Aorta (tissue), 5 donors: ENCODE measurements around the gene EML5. TPM values are rescaled to one million over a fixed set of nuclear protein-coding genes. Genes with fewer than 3 reads are reported as not detected.
A peak's percentile ranks its signal among the peaks of the same experiment; 100 is the strongest.
"Not testable (repeated sequence)": the region's sequence is repeated elsewhere in the genome, so short reads cannot be mapped to it uniquely, and the experiment has no call there.

ENCODE experiments used
- ATAC-seq: fragments of 200-7000 bp; cut with Tn5 transposase; one replicate; pipeline ENCODE4 v1.9.1; 2022; ENCODE audit warnings: moderate library complexity; ENCODE audit not compliant: low FRiP score
- DNase-seq, 2 donors: peaks; one replicate each; pipeline ENCODE4 v3.0.0-alpha.2; 2020
- H3K27ac ChIP-seq, 2 donors: one replicate each; pipeline ENCODE4 v1.5.1; 2013; ENCODE audit warnings: low read length in 2 of 2, mild to moderate bottlenecking in 2 of 2, moderate library complexity in 2 of 2, control low read depth in 1 of 2, inconsistent platforms in 1 of 2, low read depth in 1 of 2
- H3K27me3 ChIP-seq, 2 donors: one replicate each; pipeline ENCODE4 v1.6.1; 2013; ENCODE audit warnings: control low read depth in 1 of 2, low read length in 1 of 2, mild to moderate bottlenecking in 1 of 2, moderate library complexity in 1 of 2; ENCODE audit not compliant: insufficient read depth in 2 of 2, control insufficient read depth in 1 of 2
- H3K36me3 ChIP-seq, 2 donors: one replicate each; pipeline ENCODE4 v1.6.1; 2013; ENCODE audit warnings: control low read depth in 1 of 2, low read length in 1 of 2, mild to moderate bottlenecking in 1 of 2; ENCODE audit not compliant: insufficient read depth in 2 of 2, control insufficient read depth in 1 of 2
- H3K4me1 ChIP-seq, 2 donors: one replicate each; pipeline ENCODE4 v1.6.1; 2013; ENCODE audit warnings: low read length in 2 of 2, control low read depth in 1 of 2, mild to moderate bottlenecking in 1 of 2, moderate library complexity in 1 of 2; ENCODE audit not compliant: insufficient read depth in 2 of 2, control insufficient read depth in 1 of 2
- H3K4me3 ChIP-seq, 2 donors: one replicate each; pipeline ENCODE4 v1.5.1; 2013; ENCODE audit warnings: low read length in 2 of 2, control low read depth in 1 of 2, mild to moderate bottlenecking in 1 of 2
- H3K9me3 ChIP-seq: one replicate; pipeline ENCODE4 v1.6.1; 2013; ENCODE audit warnings: mild to moderate bottlenecking, low read length; ENCODE audit not compliant: control insufficient read depth
- WGBS, 2 donors: extraction: QIAGEN DNeasy Blood & Tissue Kit; methylation state at CpG; one replicate each; pipeline ENCODE4 v1.1.7; 2013; 5-methylcytosine and 5-hydroxymethylcytosine counted together
- intact Hi-C, 2 donors: fragments of 100-400 bp; cut with DNase I; formaldehyde crosslinking; loops; one replicate each; pipeline versions ENCODE4 v1.14.2 to v1.15.0; 2022
- polyA plus RNA-seq, 2 donors: library from polyadenylated mRNA; stranded (reverse); fragments of 200-250 nt; gene quantifications; one replicate each; pipeline ENCODE4 v1.2.3, GENCODE V29; 2013
- total RNA-seq, 2 donors: library from RNA; stranded (reverse); fragmentation: NEBNext Ultra II Directional; extraction: Animal tissue kit (Norgen Biotek cat#: 25700); gene quantifications; one replicate each; pipeline ENCODE4 v1.2.1, GENCODE V29; 2021
- donor health status: healthy with polysubstance abuse.
- donor health status: Bipolar disorder and iron deficiency.
- donor health status: DM: no; HTN: no; CAD: no.
- donor health status: DM: no; HTN: no; CAD: no.
- donor health status: DM: yes; HTN: yes; CAD: no.

EML5 gene
- total and polyA plus RNA-seq, 4 donors, result 0.18 to 1.6 (median 0.51) TPM

DNA sequence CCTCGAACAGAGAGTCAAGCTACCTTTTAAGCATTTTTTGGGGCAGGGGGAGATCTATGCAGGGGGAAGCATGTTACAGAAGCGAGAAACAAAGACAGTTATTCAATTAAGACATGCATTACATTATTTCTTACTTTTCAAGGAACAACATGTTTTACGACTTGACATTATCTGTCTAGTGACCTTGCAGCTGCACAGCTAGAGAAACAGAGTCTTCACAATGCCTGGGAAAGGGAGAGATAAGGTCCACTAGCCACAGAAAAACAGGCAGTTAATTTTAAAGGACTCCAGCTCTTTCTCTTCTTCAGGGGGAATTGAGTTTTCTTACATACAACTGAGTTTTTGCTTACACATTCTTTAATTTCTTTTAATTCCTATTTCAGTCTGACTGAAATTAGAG, 26.9 kb upstream of the EML5 start:
- H3K4me1 ChIP-seq, H3K27me3 ChIP-seq, ATAC-seq, DNase-seq, H3K4me3 ChIP-seq, H3K9me3 ChIP-seq, H3K27ac ChIP-seq, H3K36me3 ChIP-seq, intact Hi-C loops: not testable (repeated sequence)
- 63 to 67% methylated on average over 3 of the region's 3 CpGs for WGBS, 2 donors

DNA sequence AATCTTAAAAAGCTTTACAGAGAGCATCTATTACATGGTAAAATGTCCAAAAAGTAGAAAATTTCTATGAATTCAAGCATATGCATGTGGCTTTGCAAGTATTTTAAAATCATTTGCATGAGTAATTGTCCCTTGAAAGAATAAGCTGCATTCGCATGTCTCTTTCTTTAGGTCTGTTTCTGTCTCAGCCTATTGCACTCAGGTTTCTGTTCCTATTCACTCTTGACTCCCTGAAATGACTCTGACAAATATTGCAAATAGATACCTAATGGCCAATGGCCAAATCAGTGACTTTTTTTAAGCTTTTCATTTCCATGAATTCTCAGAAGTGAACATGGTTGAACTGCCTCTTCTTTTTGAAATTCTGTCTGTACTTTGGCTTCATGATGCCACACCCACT, 25.3 kb upstream of the EML5 start:
- Histone ChIP-seq H3K4me3 (no peak overlapping the region), H3K9me3 (no peaks in the 10 kb centered on the region), H3K4me1 (no peaks in the 10 kb centered on the region), H3K27me3 (no peaks in the 10 kb centered on the region), H3K36me3 (no peaks in the 10 kb centered on the region), H3K27ac (no peak overlapping the region)
- 93 to 100% methylated on average over 1 of the region's 1 CpG for WGBS, 2 donors
- DNase-seq, result no peak
- intact Hi-C loops, result no loop called here
- no peak for ATAC-seq

DNA sequence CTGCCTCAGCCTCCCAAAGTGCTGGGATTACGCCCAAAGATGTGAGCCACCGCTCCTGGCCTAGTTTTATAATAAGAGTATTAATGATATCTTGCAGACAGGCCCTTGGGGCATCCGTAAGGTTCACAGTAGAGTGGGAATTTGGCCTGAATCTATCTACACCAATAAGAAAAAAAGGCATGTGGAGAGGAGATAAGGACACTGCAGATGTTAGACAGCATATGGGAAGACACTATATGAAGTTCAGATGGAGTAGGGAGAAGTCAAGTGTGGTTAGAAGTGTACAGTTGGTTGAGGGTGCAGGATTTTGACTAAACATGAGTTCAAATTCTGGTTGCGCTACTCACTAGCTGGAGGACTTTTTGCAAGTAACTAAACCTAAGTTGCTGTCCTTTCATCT, 23.2 kb upstream of the EML5 start:
- no peak overlapping the region for H3K4me3 ChIP-seq
- H3K4me1 ChIP-seq, result no peaks in the 10 kb centered on the region
- intact Hi-C loops, result no loop called here
- ATAC-seq, result no peak
- no peaks in the 10 kb centered on the region for H3K36me3 ChIP-seq
- H3K27me3 ChIP-seq, result no peaks in the 10 kb centered on the region
- H3K9me3 ChIP-seq, result no peaks in the 10 kb centered on the region
- 93 to 96% methylated on average over 4 of the region's 4 CpGs for WGBS, 2 donors
- no peak overlapping the region for H3K27ac ChIP-seq
- DNase-seq, result no peak

DNA sequence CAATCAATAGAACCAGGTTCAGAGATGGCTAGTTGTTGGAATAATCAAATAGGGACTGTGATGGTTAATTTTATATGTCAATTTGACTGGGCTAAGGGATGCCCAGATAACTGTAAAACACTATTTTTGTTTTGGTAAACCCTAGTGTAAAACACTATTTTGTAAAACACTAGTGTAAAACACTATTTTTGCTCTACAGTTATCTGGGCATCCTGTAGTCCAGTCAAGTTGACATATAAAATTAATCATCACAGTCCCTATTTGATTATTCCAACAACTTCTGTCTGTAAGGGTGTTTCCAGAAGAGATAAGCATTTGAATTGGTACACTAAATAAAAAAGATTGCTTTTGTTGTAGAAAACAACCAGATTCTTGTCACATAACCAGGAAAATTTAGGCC, 15.6 kb upstream of the EML5 start:
- no peak for DNase-seq
- Histone ChIP-seq H3K27me3 (no peaks in the 10 kb centered on the region), H3K36me3 (no peaks in the 10 kb centered on the region), H3K4me1 (no peaks in the 10 kb centered on the region), H3K27ac (no peak overlapping the region), H3K4me3 (no peak overlapping the region), H3K9me3 (no peaks in the 10 kb centered on the region)
- intact Hi-C loops, result no loop called here
- ATAC-seq, result no peak

DNA sequence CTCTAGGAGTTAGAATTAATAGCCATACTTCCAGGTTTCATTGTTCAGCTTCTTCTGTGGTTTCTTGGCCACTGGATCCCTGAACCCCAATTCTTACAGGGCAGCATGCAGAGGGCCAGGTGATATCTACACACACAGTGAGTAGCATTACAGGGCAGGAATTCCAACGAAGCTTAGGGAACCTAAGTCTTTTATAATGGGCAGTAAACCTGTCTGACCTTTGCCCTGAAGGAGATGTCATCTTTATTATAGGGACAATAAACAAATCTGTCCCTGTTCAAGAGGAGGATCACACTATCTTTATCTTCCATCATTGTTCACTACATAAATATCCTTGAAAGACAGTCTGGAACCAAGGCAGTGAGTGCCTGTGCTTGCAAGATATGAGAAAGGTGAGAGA, 11.7 kb upstream of the EML5 start:
- DNase-seq, result no peak
- intact Hi-C loops, result no loop called here
- Histone ChIP-seq H3K4me3 (no peak overlapping the region), H3K27me3 (no peaks in the 10 kb centered on the region), H3K27ac (no peak overlapping the region), H3K36me3 (no peaks in the 10 kb centered on the region), H3K9me3 (no peaks in the 10 kb centered on the region), H3K4me1 (no peaks in the 10 kb centered on the region)
- WGBS, 2 donors, result 36 to 66% methylated on average over 1 of the region's 1 CpG
- no peak for ATAC-seq

DNA sequence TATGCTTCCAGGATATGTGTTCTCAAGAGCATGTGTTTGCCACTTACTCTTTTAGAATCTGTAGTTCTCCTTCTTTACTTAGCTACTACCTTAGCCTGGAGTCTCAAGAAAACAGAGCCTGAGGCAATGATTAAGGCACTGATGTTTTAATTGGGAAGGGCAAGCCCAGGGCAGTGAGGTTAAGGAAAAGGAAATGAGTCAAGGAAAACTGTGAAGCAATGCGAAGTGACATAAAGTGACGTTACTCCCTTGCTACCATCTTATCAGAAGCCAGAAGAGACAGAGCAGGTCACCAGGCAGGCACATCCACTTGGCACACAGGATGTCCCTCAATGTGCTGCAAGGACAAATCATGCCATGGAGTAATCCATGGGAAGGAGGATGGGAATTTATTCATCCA, 11.3 kb upstream of the EML5 start:
- no peaks in the 10 kb centered on the region for H3K9me3 ChIP-seq
- no peaks in the 10 kb centered on the region for H3K36me3 ChIP-seq
- ATAC-seq (no peak), DNase-seq (no peak)
- 63 to 83% methylated on average over 2 of the region's 2 CpGs for WGBS, 2 donors
- H3K4me1 ChIP-seq, result no peaks in the 10 kb centered on the region
- no peak overlapping the region for H3K27ac ChIP-seq
- intact Hi-C loops, result no loop called here
- H3K27me3 ChIP-seq, result no peaks in the 10 kb centered on the region
- no peak overlapping the region for H3K4me3 ChIP-seq

DNA sequence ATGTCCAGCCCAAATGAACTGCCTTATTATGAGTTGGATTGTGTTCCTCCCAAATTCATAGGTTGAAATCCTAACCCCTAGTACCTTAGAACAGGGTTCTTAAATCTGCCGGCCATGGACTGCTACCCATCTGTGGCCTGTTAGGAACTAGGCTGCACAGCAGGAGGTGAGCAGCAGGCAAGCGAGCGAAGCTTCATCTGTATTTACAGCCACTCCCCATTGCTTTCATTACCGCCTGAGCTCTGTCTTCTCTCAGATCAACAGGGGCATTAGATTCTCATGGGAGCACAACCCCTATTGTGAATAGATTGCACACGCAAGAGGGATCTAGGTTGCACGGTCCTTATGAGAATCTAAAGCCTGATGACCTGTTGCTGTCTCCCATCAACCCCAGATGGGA, 9.8 kb upstream of the EML5 start:
- DNase-seq (no peak), ATAC-seq (no peak)
- Histone ChIP-seq H3K36me3 (no peaks in the 10 kb centered on the region), H3K4me3 (no peak overlapping the region), H3K27ac (no peak overlapping the region), H3K9me3 (no peaks in the 10 kb centered on the region), H3K4me1 (no peaks in the 10 kb centered on the region), H3K27me3 (no peaks in the 10 kb centered on the region)
- WGBS, 2 donors, result 63 to 67% methylated on average over 6 of the region's 6 CpGs
- intact Hi-C loops, result no loop called here

DNA sequence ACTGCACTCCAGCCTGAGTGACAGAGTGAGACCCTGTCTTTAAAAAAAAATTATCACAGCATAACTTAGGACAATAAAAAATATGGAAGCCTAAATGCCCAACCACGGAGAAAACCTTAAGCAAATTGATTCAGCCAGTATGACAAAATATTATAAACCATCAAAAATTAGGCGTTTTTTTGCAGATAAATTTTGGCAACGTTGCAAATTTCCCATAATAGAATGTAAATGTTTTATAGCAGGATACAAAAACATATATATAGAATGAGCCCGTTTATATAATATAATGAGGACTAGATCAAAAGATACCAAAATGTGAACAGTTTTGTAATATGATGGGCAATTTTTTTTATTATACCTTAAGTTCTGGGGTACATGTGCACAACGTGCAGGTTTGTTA, 6.8 kb upstream of the EML5 start:
- Histone ChIP-seq H3K9me3 (no peaks in the 10 kb centered on the region), H3K4me3 (no peak overlapping the region), H3K27ac (no peak overlapping the region), H3K36me3 (no peaks in the 10 kb centered on the region), H3K27me3 (no peaks in the 10 kb centered on the region), H3K4me1 (no peaks in the 10 kb centered on the region)
- intact Hi-C loops, result no loop called here
- 64 to 66% methylated on average over 5 of the region's 5 CpGs for WGBS, 2 donors
- no peak for DNase-seq
- ATAC-seq, result no peak

DNA sequence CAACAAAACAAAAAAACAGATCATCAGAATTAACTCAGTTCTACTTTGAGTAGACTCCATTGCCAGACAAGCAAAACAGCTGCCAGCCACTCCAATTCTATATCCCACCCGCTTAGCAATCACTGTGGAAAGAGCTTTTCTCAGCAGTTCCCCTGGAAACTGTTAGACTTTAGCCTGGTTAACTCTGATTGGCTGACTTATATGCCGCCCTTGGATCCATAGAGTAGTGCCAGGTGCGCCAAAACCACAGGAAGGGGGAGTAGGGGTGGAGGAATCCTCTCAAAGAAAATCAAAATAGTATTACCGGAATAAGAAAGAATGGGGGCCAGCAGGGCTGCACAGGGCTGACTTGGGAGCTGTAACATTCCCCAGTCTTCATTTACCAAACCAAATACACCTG, 5.4 kb upstream of the EML5 start:
- WGBS, 2 donors, result 57 to 65% methylated on average over 4 of the region's 4 CpGs
- intact Hi-C loops, result no loop called here
- H3K4me1 ChIP-seq, result no peaks in the 10 kb centered on the region
- no peak overlapping the region for H3K4me3 ChIP-seq
- DNase-seq (no peak), ATAC-seq (no peak)
- H3K9me3 ChIP-seq, result no peaks in the 10 kb centered on the region
- H3K27ac ChIP-seq, result no peak overlapping the region
- no peaks in the 10 kb centered on the region for H3K36me3 ChIP-seq
- H3K27me3 ChIP-seq, result no peaks in the 10 kb centered on the region

DNA sequence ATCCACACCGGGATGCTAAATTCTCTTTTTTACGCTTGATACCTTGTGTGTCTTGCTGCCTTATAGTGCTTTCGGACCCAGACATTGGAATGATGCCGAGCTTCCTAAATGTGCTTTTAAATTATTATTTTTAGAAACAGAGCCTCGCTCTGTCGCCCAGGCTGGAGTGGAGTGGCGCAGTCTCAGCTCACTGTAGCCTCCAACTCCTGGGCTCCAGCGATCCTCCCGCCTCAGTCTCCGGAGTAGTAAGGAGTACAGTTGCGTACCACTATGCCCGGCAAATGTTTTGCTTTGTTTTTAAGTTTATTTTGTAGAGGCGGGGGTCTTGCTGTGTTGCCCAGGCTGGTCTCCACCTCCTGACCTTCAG, 489 bp upstream of the EML5 start:
- 43 to 46% methylated on average over 13 of the region's 13 CpGs for WGBS, 2 donors
- Histone ChIP-seq H3K4me1 (no peaks in the 10 kb centered on the region), H3K27me3 (no peaks in the 10 kb centered on the region), H3K9me3 (no peaks in the 10 kb centered on the region), H3K27ac (no peak overlapping the region), H3K4me3 (peak overlapping the region; percentile 46 to 62), H3K36me3 (no peaks in the 10 kb centered on the region)
- DNase-seq (no peak), ATAC-seq (no peak)
- intact Hi-C loops, result no loop called here
